Activated CD4-positive, alpha-beta T cell treated with anti-CD3 and anti-CD28 coated beads for 36 hours (primary cell): ENCODE data around the gene CREBBP. TPM values are rescaled to one million over a fixed set of nuclear protein-coding genes. Genes with fewer than 3 reads are reported as not detected.
A peak's percentile ranks its signal among the peaks of the same experiment; 100 is the strongest.

Experiments
- ATAC-seq: fragments of 200-7000 bp; cut with Tn5 transposase; one replicate; pipeline ENCODE4 v1.10.0; 2021; ENCODE audit warnings: mild to moderate bottlenecking, moderate library complexity
- CTCF ChIA-PET: fragments of 350-600 bp; sonication (Branson Sonifier 250); formaldehyde crosslinking; loops from one replicate; lab custom pipeline; 2021; ENCODE audit warnings: antibody characterized with exemption; lab: Charles Lee
- POLR2A ChIA-PET: fragments of 350-600 bp; sonication (Branson Sonifier 250); formaldehyde crosslinking; loops from one replicate; lab custom pipeline; 2021; ENCODE audit warnings: antibody characterized with exemption, inconsistent platforms; lab: Charles Lee
- DNase-seq: peaks from one replicate; pipeline ENCODE4 v3.0.0-alpha.2; 2020
- H3K27ac Mint-ChIP-seq: one replicate; pipeline ENCODE4 v1.8.0; 2021; ENCODE audit warnings: mixed read lengths
- H3K27me3 Mint-ChIP-seq: one replicate; pipeline ENCODE4 v1.8.0; 2021; ENCODE audit warnings: mixed read lengths
- H3K36me3 Mint-ChIP-seq: one replicate; pipeline ENCODE4 v1.8.0; 2021; ENCODE audit warnings: low read depth, mixed read lengths
- H3K4me1 Mint-ChIP-seq: one replicate; pipeline ENCODE4 v1.8.0; 2021; ENCODE audit warnings: mixed read lengths
- H3K4me3 Mint-ChIP-seq: one replicate; pipeline ENCODE4 v1.8.0; 2021; ENCODE audit warnings: mild to moderate bottlenecking, moderate library complexity, mixed read lengths
- H3K9me3 Mint-ChIP-seq: one replicate; pipeline ENCODE4 v1.8.0; 2021; ENCODE audit warnings: low read depth, mixed read lengths
- intact Hi-C, 2 experiments: fragments of 100-400 bp; cut with DNase I in 1 of 2; cut with micrococcal nuclease in 1 of 2; formaldehyde crosslinking; loops; one replicate each; pipeline versions ENCODE4 v1.14.2 to v1.15.1; 2022 to 2024; cut with DNase I, micrococcal nuclease
- total RNA-seq, 2 experiments: library from RNA; stranded (reverse); gene quantifications; one replicate each; pipeline ENCODE4 v1.2.3, GENCODE V29; 2021

The CREBBP gene
- total RNA-seq, 2 experiments from 2014 or later: 28.1 to 37.4 TPM

DNA sequence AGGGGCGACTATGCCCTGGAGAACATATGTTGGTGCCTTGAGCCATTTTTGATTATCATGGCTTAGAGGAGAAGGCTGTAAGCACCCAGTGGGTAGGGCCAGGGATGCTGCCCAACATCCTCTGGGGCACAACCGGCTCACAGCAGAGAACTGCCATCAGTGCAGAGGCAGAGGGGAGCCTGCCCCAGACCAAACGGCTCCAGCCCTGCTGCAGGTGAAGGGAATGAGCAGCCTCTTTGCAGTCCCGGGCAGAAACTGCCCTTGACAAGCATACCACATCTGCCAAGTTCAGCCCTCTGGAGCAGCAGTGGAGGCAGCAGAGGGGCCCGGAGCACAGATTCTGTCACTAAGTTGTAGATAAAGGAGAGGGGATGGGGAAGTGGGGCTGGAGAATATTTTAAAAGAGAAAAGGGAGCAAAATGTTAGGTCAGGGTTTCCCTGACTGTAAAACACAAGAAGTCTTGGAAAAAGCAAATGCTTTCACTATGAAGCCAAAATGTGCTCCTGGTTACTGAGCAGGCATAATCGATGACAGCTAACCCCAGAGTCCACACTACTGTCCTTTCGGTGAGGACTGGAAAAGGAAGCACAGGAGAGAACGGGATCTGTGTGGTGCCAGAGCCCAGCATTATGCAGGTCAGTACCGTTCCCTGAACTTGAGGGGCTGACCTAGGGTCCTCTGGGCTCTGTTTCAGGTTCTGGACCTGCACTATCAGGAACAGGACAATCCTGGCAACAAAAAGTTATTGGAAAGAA is 72.0 kb downstream of the CREBBP start:
- DNase-seq: no peak
- ChIA-PET CTCF (no interaction called here), POLR2A (no interaction called here)
- Mint-ChIP-seq H3K4me3 (no peak overlapping the region), H3K27me3 (no peaks in the 10 kb centered on the region), H3K27ac (no peak overlapping the region), H3K9me3 (no peaks in the 10 kb centered on the region), H3K36me3 (peaks cover 28% of the 10 kb centered on the region), H3K4me1 (peaks cover 69% of the 10 kb centered on the region)
- intact Hi-C loops: no loop called here
- no peak for ATAC-seq

DNA sequence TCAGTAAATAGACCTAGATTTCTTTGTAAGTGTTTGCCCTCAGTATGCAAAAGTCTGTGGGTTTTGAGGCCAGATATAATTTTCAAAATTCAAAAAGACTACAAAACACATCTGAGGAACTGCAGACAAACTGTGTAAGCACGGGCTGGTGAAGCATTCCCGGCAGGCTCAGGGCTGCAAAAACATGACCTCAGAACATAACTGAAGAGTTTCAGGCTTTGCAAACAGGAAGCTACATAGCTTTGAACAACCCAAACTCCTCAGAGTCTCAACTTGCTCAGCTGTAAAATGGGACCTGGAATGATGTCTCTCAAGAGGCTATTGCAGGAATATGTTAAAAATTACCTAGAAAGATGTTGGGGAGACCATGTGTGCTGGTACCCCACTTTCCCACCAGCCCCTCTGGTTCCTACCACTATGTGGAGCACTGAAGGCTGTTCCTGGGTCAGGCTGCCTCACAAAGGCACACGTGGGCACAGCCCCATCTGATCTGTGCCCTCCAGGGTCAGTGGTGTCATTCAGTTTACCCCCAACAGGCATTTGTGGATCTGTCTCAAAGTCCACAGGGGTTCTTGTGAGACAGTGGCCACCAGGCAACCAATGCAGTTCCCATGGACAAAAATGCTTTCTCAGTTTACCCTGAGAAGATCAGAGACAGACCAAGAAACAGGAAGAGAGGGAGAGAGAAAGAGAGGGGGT is 72.9 kb downstream of the CREBBP start:
- ATAC-seq (peak; percentile 60), DNase-seq (peak; percentile 45)
- H3K4me3 Mint-ChIP-seq: no peak overlapping the region
- ChIA-PET POLR2A (no interaction called here), CTCF (interaction anchor here (0.5 kb wide), 1 partner anchor 500 kb away, joined by 3 read pairs; no protein-coding TSS in a partner anchor)
- H3K27me3 Mint-ChIP-seq: no peaks in the 10 kb centered on the region
- peaks cover 28% of the 10 kb centered on the region for H3K36me3 Mint-ChIP-seq
- peak overlapping the region; percentile 19 for H3K27ac Mint-ChIP-seq
- H3K9me3 Mint-ChIP-seq: no peaks in the 10 kb centered on the region
- H3K4me1 Mint-ChIP-seq: peaks cover 65% of the 10 kb centered on the region
- intact Hi-C loops: no loop called here

DNA sequence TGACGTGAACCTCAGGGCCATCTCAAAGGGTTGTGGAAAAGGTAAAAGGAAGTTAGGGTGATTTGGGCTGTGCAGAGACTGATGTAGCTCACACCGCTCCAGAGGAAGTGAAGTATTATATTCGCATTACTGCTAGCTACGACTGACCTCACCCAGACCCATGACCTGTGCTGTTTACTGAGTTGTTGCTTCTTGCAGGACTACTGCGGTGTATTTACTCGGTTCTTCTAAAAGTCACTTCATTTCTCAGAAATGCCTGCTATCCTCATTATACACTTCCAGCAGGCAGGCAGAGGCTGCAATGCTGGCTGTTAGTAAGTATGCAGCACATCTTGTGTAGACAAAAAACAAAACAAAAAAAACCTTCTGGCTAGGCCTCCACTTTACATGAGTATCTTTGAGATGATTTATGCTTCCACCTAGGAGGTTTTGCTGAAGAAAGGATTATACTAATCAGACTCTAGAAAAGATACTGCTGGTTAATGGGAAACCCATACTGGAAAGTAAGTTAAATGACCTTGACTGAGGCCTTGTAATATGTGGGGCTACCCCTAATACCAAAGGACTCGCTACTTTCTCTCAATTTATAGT is 76.0 kb downstream of the CREBBP start:
- no peaks in the 10 kb centered on the region for H3K27me3 Mint-ChIP-seq
- H3K36me3 Mint-ChIP-seq: peaks cover 23% of the 10 kb centered on the region
- intact Hi-C loops: no loop called here
- peaks cover 63% of the 10 kb centered on the region for H3K4me1 Mint-ChIP-seq
- no peaks in the 10 kb centered on the region for H3K9me3 Mint-ChIP-seq
- CTCF ChIA-PET: no interaction called here
- no peak for ATAC-seq
- no peak for DNase-seq
- POLR2A ChIA-PET: no interaction called here
- no peak overlapping the region for H3K4me3 Mint-ChIP-seq
- no peak overlapping the region for H3K27ac Mint-ChIP-seq

DNA sequence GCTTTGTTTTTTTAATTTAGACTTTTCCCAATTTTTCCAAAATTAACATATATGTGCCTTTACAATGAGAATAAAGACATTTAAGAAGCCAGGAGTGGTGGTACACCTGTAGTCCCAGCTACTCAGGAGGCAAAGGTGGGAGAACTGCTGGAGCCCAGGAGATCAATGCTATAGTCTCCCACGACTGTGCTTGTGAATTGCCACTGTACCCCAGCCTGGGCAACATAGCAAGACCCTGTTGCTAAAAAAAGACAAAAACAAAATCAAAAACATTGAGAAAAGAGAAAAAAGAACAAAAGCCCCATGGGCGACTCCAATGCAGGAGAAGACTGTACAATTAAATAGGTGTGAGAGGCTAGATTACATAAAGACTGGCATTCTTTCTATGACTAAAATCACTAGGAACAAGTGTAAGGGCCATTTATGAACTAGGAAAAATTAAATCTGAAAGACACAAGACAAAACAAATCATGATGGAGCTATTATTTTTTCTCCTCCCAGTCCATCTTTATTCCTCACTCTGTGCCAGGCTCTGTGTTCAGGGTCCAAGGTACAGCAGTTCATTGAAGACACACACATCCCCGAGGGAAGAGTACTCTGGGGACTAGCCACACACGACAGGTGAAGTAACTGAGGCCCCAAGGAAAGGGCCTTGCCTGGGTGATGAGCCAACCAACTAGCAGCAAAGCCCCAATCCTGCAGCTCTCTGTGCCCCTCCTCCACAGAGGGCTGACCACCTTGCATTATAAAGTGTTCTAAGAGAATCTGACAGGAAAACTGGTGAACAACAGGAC is 79.8 kb downstream of the CREBBP start:
- Mint-ChIP-seq H3K9me3 (no peaks in the 10 kb centered on the region), H3K4me1 (peaks cover 54% of the 10 kb centered on the region), H3K27ac (no peak overlapping the region), H3K36me3 (peaks cover 8% of the 10 kb centered on the region), H3K27me3 (no peaks in the 10 kb centered on the region), H3K4me3 (no peak overlapping the region)
- DNase-seq (no peak), ATAC-seq (no peak)
- intact Hi-C loops: no loop called here
- CTCF ChIA-PET: no interaction called here
- POLR2A ChIA-PET: interaction anchor here (1.2 kb wide), 1 partner anchor 10 kb away, joined by 3 read pairs; no protein-coding TSS in a partner anchor

DNA sequence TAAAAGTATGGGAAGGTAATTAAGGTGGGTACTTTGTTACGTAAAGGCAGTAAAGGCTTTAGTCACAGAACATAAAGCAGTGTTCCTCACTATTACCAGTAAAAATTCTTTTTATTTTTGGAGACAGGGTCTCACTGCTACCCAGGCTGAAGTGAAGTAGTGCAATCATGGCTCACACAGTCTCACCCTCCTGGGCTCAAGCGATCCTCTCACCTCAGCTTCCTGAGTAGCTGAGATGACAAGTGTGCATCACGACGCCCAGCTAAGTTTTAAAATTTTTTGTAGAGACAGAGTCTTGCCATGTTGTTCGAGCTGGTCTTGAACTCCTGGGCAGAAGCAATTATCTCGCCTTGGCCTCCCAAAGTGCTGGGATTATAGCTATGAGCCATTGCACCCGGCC is 80.5 kb downstream of the CREBBP start:
- ChIA-PET POLR2A (interaction anchor here (1.2 kb wide), 1 partner anchor 10 kb away, joined by 3 read pairs; no protein-coding TSS in a partner anchor), CTCF (no interaction called here)
- Mint-ChIP-seq H3K4me1 (peaks cover 51% of the 10 kb centered on the region), H3K36me3 (peaks cover 5% of the 10 kb centered on the region), H3K27ac (no peak overlapping the region), H3K27me3 (no peaks in the 10 kb centered on the region), H3K4me3 (no peak overlapping the region), H3K9me3 (no peaks in the 10 kb centered on the region)
- ATAC-seq: no peak
- DNase-seq: no peak
- intact Hi-C loops: no loop called here

DNA sequence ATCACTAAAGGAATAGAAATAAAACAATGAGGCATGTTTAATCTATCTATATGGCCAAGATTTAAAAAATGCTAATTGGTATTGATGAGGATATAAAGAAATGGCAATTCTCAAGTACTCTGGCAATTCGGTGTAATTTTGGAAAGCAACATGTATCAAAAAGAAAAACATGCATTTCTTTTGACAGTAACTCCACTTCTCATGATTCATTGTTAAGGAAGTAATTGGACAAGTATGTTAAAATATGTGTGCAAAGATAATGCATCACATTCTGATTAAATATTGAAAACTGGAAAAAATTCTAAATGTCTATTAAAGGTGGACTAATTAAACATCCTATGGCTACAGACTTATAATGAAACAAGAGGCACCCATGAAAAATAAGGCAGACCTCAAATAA is 81.2 kb downstream of the CREBBP start:
- ChIA-PET POLR2A (interaction anchor here (1.2 kb wide), 1 partner anchor 11 kb away, joined by 3 read pairs; no protein-coding TSS in a partner anchor), CTCF (no interaction called here)
- peaks cover 51% of the 10 kb centered on the region for H3K4me1 Mint-ChIP-seq
- no peak overlapping the region for H3K4me3 Mint-ChIP-seq
- no peak overlapping the region for H3K27ac Mint-ChIP-seq
- ATAC-seq (no peak), DNase-seq (no peak)
- no peaks in the 10 kb centered on the region for H3K27me3 Mint-ChIP-seq
- H3K36me3 Mint-ChIP-seq: peaks cover 7% of the 10 kb centered on the region
- intact Hi-C loops: loop anchor here in 1 of 2 experiments (5.0 kb wide), 1 partner anchor 52 kb away; no protein-coding TSS in a partner anchor
- H3K9me3 Mint-ChIP-seq: no peaks in the 10 kb centered on the region

DNA sequence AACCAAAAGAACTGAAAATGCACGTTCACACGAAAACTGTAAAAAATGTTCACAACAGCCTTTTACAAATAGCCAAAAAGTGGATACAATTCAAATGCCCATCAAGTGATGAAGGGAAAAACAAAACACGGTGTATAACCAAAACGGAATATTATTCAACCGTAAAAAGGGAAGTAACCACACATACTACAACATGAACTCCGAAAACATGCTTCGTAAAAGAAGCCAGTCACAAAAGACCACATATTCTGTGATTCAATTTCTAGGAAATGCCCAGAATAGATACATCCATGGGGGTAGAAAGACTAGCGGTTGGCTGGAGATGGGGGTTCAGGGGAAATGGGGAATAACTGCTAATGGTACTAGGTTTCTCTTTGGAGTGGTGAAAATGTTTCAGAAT is 81.7 kb downstream of the CREBBP start:
- no peak overlapping the region for H3K4me3 Mint-ChIP-seq
- ATAC-seq: no peak
- H3K36me3 Mint-ChIP-seq: peaks cover 7% of the 10 kb centered on the region
- intact Hi-C loops: loop anchor here in 1 of 2 experiments (5.0 kb wide), 1 partner anchor 52 kb away; no protein-coding TSS in a partner anchor
- H3K27ac Mint-ChIP-seq: no peak overlapping the region
- no peaks in the 10 kb centered on the region for H3K27me3 Mint-ChIP-seq
- H3K4me1 Mint-ChIP-seq: peaks cover 51% of the 10 kb centered on the region
- DNase-seq: no peak
- POLR2A ChIA-PET: no interaction called here
- no peaks in the 10 kb centered on the region for H3K9me3 Mint-ChIP-seq
- CTCF ChIA-PET: no interaction called here

DNA sequence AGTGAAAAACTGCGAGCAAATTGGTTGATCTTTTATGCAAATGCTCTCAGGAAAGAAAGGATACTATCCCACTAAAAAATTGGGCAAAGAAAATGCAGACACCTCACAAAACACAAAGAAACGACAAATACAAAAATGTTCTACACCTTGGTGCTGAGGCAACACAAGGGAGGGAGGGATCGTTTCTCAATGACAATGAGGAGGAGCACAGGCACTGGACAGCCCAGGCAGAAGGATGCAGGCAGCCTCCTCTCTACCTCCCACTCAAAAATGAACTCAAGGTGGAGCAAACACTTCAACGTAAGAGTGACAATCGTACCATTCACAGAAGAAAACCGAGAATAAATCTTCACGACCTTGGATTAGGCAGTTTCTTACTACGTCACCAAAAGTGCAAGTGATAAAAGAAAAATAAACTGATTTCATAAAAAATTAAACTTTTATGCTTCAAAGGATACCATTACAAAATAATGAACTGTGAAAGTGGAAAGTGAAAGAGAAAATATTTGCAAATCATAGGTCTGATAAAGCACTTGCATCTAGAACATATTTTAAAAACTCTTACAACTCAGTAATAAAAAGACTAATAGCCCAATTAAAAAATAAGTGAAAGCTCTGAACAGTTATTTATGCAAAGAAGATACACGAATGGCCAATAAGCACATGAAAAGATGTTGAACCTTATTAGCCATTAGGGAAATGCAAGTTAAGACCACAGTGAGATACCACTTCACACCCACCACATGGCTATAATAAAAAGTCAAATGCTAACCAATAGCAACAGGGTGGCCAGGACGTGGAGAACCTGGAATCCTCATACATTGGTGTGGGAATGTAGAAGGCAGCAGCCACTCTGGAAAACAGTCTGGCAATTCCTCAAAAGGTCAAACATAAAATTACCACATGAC is 82.4 kb downstream of the CREBBP start:
- DNase-seq (no peak), ATAC-seq (peak; percentile 56)
- POLR2A ChIA-PET: no interaction called here

DNA sequence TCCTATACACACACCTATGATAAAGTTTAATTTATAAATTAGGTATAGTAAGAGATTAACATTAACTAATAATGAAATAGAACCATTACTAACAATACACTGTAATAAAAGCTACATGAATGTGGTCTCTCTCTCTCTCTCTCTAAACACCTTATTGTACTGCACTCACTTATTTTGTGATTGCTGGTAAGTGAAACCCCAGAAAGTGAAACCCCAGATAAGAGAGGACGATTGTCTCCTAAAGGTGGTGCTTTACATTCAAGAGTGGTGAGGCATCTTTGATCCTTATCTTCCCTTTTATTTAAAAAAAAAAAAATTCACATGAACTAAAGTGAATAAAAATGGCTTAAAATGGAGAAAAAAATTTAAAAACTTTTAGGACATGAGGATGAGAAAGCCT is 83.0 kb downstream of the CREBBP start:
- no peak for DNase-seq
- ChIA-PET POLR2A (no interaction called here), CTCF (no interaction called here)
- Mint-ChIP-seq H3K4me1 (peaks cover 56% of the 10 kb centered on the region), H3K27me3 (peaks cover under 1% of the 10 kb centered on the region), H3K36me3 (peaks cover 18% of the 10 kb centered on the region), H3K27ac (no peak overlapping the region), H3K4me3 (no peak overlapping the region), H3K9me3 (no peaks in the 10 kb centered on the region)
- peak; percentile 75 for ATAC-seq
- intact Hi-C loops: loop anchor here in 1 of 2 experiments (5.0 kb wide), 1 partner anchor 50 kb away; no protein-coding TSS in a partner anchor

More for the DNA sequence above, 82.4 kb downstream of the CREBBP start:
- H3K4me3 Mint-ChIP-seq: peak overlapping the region; percentile 4
- intact Hi-C loops: loop anchor here in 1 of 2 experiments (5.0 kb wide), 1 partner anchor 51 kb away; no protein-coding TSS in a partner anchor
- H3K9me3 Mint-ChIP-seq: no peaks in the 10 kb centered on the region
- H3K36me3 Mint-ChIP-seq: peaks cover 11% of the 10 kb centered on the region
- H3K4me1 Mint-ChIP-seq: peaks cover 53% of the 10 kb centered on the region
- H3K27me3 Mint-ChIP-seq: no peaks in the 10 kb centered on the region
- no peak overlapping the region for H3K27ac Mint-ChIP-seq
- CTCF ChIA-PET: no interaction called here

DNA sequence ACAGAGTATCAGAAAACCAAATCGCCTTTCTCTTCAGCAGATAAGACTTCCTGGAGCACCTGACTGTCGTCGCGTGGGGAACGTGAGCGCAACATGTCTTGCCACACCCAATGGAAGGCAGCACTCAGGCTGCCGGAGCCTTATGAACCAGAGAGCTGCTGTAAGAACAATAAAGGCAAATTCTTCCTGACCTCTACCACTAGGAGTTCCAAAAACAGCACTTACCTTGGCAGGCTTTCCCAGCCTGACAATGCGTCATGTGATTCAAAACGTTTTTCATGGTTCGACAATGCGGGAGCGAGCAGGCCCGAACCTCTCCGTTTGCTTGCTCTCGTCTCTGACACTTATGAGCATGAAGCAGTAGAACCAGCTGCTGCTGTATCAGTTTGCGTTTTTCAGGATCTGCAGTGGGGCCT is 87.3 kb downstream of the CREBBP start:
- ChIA-PET POLR2A (no interaction called here), CTCF (interaction anchor here (0.8 kb wide), 1 partner anchor 38 kb away, joined by 3 read pairs; no protein-coding TSS in a partner anchor)
- H3K36me3 Mint-ChIP-seq: peaks cover 39% of the 10 kb centered on the region

More for the DNA sequence above, 87.3 kb downstream of the CREBBP start:
- intact Hi-C loops: no loop called here
- H3K4me1 Mint-ChIP-seq: peaks cover 61% of the 10 kb centered on the region
- no peak overlapping the region for H3K4me3 Mint-ChIP-seq
- peaks cover 9% of the 10 kb centered on the region for H3K27me3 Mint-ChIP-seq
- no peak for DNase-seq
- H3K9me3 Mint-ChIP-seq: no peaks in the 10 kb centered on the region
- no peak overlapping the region for H3K27ac Mint-ChIP-seq
- ATAC-seq: no peak
